ENCODE measurements around the gene PERM1.
"Not testable (repeated sequence)": the region's sequence is repeated elsewhere in the genome, so short reads cannot be mapped to it uniquely, and the experiment has no call there.

The PERM1 gene

DNA sequence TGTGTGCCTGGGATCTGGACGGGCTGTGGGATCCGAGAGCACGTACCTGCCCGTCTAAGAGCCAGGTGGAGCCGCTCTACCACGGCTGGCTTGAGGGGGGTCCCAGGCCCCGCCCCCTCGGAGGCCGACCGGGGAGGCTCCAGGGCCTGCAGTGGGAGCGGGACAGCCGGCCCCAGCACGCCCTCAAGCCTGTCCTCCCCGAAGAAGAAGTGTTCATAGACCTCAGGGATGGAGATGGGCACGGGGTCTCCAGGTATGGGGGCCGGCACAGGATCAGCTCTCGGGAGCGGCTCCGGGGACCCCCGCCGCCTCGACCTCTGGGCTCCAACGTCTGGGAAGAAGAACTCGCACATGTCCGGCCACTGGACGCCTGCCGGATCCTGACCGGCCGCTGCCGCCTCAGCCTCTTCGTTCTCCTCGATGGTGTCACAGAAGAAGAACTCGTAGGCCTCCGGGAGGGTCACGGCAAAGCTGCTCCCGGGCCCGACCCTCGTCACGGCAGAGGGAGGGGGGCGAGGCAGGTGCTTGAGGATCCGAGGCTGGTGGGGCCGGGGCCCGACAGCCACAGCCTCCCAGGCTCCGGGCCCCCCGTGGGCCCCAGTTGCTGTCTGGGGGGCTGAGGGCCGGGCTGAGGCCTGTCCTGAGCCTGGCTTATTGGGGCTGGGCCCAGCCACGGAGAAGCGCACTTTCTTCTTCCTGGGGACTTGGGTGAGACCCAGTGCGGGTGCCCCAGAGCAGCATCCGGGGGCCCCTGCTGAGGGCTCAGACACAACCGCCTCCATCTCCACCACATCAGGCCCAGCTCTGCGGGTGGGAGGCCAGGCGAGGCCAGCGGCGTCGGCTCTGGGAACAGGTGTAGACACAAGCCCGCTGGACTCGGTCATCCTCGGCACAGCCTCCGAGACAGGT is 2.8 kb downstream of the PERM1 start:
- DNase-seq (ENCODE audit: low read depth) = no peak

DNA sequence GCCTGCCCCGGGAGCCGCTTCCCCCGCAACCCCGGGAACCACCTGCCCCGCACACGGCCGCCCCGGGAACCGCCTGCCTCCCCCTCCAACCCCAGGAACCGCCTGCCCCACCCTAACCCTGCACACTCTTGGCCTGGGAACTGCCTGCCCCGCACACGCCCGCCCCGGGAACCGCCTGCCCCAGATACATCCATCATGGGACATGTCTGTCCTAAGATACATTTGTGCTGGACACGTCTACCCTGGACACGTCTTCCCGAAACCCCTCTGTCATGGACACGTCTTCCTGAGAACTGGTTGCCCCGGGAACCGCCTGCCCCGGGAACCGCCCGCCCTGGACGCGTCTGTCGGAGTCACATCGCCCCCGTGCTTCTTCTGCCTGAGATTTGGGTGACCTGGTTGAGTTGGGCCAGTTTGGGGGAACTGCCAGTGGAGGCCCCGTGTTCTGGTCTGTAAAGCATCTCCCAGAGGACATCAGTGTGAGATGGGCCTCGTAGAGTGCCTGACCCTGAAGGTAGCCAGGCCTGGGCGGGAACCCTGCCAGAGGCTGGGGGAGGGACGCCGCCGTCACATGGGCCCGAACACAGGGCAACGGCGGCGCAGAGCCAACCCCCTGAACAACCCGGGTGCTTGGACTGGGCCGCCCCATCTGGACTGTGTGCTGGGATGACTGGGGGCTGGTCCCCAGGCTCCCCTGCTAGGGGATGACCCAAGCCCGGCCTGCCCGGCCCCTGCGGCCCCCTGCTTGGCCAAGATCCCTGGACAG is 3.6 kb downstream of the PERM1 start:
- no peak for DNase-seq (ENCODE audit: low read depth)

DNA sequence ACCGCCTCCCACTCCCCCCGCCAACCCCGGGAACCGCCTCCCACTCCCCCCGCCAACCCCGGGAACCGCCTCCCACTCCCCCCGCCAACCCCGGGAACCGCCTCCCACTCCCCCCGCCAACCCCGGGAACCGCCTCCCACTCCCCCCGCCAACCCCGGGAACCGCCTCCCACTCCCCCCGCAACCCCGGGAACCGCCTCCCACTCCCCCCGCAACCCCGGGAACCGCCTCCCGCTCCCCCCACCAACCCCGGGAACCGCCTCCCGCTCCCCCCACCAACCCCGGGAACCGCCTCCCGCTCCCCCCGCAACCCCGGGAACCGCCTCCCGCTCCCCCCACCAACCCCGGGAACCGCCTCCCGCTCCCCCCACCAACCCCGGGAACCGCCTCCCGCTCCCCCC is 5.1 kb downstream of the PERM1 start:
- not testable (repeated sequence) for DNase-seq (ENCODE audit: low read depth)

- DNase-seq (ENCODE audit: low read depth) = peak; percentile 48
Observed at GRCh38 chr1:975896-976683, 5.8 kb downstream of the PERM1 start.

DNA sequence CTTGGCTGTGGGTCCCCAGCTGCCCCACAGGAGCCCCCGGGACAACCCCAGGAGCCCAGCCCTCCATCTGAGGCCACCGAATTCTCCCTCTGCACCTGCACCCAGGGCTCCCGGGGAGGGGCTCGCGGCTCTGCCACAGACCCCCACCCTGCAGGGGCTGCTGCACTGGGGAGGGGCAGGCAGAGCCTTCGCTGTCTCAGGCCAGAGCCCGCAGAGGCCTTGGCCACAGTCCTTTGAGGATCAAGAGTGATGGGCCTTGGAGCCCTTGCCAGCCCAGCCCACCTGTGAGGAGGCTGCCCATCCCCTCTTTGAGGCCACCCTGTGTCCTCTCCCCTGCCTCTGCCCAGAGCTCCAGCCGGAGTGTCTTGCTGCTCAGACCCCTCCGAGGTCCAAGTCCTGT is 6.5 kb downstream of the PERM1 start:
- no peak for DNase-seq (ENCODE audit: low read depth)

DNA sequence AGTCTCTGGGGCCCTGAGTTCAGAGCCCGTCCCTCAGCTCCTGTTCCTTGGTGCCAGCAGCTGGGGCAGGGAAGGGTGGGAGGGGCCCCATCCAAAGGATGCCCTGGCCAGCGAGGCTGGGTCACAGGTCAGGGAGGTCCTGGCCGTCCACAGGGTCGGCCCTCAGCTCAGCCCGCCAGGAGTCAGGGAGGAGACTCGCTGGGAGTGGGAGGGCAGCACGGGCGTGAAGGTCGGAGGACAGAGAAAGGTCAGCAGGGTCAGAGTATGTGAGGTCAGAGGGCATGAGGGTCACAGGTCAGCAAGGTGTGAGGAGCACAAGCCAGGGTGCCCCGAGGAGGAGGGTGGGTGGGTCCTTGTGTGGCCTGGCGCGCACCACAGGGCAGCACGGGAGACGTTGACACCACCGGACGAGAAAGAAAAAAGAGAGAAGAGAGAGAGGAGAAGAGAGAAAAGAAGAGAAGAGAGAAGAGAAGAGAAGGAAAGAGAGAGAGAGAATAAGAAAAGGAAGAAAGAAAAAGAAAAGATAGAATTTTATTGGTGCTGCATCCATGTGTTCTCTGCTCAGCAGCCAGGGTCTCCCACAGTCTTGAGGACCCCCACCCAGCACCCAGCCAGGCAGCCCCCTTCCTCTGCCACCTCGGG is 7.1 kb downstream of the PERM1 start:
- no peak for DNase-seq (ENCODE audit: low read depth)

- no peak for DNase-seq (ENCODE audit: low read depth)
Observed at GRCh38 chr1:974293-974640, 7.6 kb downstream of the PERM1 start.

- DNase-seq (ENCODE audit: low read depth) = no peak
Observed at GRCh38 chr1:973459-974292, 8.2 kb downstream of the PERM1 start.

DNA sequence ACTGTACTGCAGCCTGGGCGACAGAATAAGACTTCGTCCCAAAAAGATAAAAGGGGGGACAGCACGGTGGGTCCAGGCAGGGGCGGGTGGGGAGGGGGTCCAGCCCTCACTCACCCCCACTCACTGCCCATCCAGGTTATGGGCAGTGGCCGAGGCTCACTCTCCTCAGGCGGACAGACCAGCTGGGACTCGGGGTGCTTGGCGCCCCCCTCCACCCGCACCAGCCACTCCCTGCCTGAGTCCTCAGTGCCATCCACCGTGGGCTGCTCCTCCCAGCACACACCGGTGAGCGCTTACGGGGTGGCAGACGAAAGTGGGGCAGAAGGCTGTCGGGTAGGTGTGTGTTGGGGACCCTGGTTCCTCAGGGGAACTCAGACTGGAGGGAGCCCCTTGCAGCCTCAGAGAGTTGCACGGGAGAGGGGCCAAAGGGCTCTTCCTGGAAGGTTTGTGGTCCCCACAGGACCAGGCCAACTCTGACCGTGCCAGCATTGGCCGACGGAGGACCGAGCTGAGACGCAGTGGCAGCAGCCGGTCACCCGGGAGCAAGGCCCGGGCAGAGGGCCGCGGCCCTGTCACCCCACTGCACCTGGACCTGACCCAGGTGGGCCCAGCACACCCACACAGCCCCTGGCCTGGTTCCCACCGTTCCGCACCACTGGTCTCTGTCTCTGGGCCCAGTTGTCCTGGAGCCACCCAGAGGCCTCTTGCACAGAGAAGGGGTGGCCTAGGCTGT is 9.0 kb downstream of the PERM1 start:
- no peak for DNase-seq (ENCODE audit: low read depth)

GRCh38 chr1:971751-972506 is 10.0 kb downstream of the PERM1 start:
- no peak for DNase-seq (ENCODE audit: low read depth)

- no peak for DNase-seq (ENCODE audit: low read depth)
Observed at GRCh38 chr1:970973-971730, 10.7 kb downstream of the PERM1 start.

DNA sequence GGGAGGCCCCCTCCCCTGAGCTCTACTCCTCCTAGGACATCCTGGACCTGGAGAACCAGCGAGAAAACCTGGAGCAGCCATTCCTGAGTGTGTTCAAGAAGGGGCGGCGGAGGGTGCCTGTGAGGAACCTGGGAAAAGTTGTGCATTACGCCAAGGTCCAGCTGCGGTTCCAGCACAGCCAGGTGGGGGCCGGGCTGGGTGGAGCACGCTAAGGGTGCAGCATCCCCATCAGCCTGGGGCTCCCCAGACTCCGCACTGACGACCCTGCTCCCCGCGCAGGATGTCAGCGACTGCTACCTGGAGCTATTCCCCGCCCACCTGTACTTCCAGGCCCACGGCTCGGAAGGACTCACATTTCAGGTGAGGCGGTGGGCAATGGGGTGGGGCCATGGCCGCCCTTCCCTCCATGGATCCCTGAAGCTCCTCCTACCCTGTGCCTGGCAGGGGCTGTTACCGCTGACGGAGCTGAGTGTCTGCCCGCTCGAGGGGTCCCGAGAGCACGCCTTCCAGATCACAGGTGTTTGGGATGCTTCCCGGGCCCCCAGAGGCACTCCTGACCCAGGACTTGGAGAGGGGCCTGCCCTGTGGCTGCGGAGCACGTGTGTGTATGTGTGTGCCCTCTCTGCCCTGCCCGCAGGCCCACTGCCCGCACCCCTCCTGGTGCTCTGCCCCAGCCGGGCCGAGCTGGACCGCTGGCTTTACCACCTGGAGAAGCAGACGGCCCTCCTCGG is 11.5 kb downstream of the PERM1 start:
- DNase-seq (ENCODE audit: low read depth) = no peak

DNA sequence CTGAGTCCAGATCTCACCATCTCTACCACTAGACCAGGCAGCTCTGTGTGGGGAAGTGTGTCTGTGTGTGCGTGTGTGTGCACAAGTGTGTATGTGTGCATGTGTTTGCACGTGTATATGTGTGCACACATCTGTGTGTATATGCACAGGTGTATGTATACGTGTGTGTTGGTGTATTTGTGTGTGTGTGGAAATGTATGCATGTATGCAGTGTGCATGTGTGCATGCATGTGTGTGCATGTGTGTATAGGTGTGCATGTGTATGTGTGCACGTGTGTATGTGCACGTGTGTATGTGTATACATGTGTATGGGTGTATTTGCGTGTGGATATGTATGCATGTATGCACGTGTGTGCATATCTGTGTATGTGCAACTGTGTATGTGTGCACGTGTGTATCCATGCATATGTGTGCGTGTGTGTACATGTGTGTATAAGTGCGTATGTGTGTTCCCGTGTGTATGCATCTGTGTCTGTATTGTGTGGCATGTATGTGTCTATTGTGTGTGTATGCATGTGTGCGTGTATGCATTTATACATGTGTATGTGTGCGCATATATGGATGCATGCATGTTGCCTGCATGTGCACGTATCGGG is 12.5 kb downstream of the PERM1 start:
- DNase-seq (ENCODE audit: low read depth) = no peak

- DNase-seq (ENCODE audit: low read depth) = no peak
Observed at GRCh38 chr1:967466-968343, 14.2 kb downstream of the PERM1 start.

GRCh38 chr1:966704-967300 is 15.1 kb downstream of the PERM1 start:
- DNase-seq (ENCODE audit: low read depth) = peak; percentile 73

GRCh38 chr1:966135-966703 is 15.7 kb downstream of the PERM1 start, which contains the start of gene PLEKHN1:
Gene PLEKHN1, plus strand, starts transcription at chr1:966482. Its CDS starts 50 bp downstream, at chr1:966532.
- no peak for DNase-seq (ENCODE audit: low read depth)
